Nucleus accumbens (tissue), 56 donors: Measurements from ENCODE around the gene PLA2G7.
"Not testable (repeated sequence)": the region's sequence is repeated elsewhere in the genome, so short reads cannot be mapped to it uniquely, and the experiment has no call there.

Experiments used
- DNase-seq, 56 donors: peaks; one replicate each; lab custom pipeline; 2025; lab: John Stamatoyannopoulos, UW

The PLA2G7 gene

GRCh38 chr6:46749731-46750130 lies 14.6 kb upstream of the PLA2G7 start:
- DNase-seq, result no peak

- DNase-seq, result no peak
Observed at GRCh38 chr6:46748940-46749503, 13.8 kb upstream of the PLA2G7 start.

GRCh38 chr6:46746696-46747095 lies 11.5 kb upstream of the PLA2G7 start, which contains the start of gene ANKRD66:
ANKRD66 (plus strand) TSS chr6:46746933; CDS start chr6:46751949, 5,016 bp downstream.
- no peak for DNase-seq

DNA sequence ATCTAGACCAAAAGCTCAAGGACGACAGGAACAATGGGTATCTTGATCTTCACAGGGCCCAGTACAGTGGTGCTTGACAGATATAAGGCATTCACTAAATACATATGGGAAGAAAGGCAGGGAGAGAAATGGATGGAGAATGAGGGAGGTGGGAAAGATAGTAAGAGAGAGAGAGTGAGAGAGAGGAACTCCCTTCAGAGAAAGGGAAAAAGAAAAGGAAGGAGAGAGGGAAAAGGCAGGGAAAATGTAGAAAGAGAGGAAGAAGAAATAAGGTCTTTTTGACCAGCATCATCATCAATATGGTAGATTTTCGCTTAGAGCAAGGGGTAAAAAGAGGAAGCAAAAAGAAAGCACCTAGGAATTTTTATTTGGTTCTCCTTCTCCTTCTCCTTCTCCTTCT lies 10.8 kb upstream of the PLA2G7 start:
- DNase-seq, result no peak

- not testable (repeated sequence) for DNase-seq
Observed at GRCh38 chr6:46744159-46744725, 9.1 kb upstream of the PLA2G7 start.

DNA sequence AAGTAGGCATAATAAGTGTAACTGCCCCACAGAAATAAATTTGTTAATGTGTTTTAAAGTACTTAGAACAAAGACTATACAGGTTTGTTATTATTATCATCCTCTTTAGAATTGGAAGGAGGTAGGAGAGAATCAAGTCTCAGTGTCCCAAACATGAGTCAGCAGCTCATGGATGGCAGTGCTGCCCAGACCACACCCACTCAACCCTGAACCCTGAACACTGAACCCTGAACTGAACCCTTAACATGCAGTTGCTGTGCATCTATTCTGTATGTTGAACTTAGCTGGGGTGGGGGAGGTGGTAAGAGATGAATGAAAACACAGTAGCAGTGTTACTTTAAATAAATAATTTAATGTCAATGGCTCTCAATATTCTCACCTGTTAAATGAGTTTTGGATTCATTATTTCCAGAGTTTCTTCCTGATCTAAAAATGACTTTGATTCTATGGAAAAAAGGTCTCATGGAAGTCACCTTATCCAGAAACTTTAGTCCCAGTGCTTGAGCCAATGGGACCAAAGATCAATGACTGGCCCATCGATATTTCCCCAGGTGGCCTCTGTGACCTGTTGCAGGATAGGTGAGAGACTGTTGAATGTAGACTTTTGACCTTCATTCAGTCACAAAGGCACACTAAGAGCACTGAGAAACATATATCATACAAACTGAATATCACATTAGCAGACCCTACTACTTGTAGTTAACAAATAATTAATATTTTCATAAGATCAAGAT lies 8.4 kb upstream of the PLA2G7 start:
- no peak for DNase-seq

GRCh38 chr6:46741910-46742309 lies 6.7 kb upstream of the PLA2G7 start:
- no peak for DNase-seq

DNA sequence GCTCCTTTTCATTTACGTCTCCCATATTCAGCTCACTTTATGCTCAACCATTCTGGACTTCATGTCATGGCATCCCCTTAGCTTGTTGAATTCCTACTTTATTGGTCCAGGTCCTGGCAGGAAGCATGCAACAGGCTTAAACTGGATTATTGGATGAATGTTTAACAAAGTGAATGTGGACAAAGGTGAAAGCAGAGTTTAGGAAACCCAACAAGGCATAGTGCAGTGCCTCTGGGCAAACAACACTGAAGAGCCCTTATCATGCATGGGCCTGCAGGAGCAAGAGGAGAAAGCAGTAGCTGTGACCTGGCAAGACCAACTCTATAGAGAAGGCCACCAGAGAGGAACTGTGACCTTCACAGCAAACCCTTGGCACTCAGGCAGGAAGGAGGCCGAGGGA lies 6.3 kb upstream of the PLA2G7 start:
- no peak for DNase-seq

DNA sequence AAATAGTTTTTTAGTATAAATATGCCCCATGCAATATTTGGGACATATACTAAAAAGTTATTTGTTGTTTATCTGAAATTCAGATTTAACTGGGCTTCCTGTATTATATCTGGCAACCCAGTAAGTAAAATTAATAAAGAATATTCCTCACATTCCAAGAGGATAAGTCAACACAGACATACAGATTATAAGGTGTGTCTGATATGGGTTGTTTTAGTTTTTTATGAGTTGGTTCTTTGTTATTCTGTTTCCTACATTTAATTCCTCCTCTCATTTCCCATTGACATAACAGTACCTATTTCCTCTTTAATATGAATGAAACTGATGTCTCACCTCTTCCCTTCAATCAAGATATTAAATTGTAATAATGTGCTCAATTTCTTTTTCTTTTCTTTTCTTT lies 1.7 kb upstream of the PLA2G7 start:
- DNase-seq, result no peak

DNA sequence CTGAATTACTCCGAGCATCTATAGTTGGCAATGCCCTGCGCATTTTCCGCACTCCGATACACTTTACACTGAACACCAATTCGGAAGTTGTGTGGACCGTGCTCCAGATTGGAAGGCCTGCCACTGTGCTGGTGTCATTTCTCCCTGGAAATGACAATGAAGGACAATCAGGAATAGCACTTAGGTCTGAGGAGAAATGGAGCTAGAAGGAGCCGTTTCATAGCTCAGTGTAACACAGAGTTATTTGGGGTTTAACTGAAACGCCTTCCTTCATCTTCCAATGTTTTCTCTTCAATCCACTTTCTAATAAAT lies 501 bp upstream of the PLA2G7 start:
- DNase-seq, result no peak

DNA sequence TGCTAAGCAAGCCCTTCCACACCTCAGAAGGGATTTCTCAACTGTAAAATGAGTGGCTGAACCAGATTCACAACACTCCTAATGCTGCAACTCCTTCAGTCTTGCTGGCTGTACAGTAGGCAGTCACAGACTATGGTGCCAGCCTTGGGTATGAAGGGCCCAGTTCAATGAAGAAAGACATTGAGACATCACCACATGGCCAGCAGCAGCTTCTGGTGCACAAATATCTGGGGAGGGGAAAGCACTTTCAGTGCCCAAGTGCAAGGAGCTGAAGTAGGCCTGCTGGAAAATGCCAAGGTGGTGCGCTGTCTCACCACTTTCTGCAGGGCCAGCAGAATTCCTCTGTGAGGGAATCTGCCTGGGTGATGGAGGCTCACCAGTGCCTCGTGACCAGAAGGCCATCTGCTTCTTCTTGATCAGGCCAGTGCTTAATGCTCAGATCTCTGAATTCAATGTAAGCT lies 1.8 kb downstream of the PLA2G7 start:
- DNase-seq, result no peak

DNA sequence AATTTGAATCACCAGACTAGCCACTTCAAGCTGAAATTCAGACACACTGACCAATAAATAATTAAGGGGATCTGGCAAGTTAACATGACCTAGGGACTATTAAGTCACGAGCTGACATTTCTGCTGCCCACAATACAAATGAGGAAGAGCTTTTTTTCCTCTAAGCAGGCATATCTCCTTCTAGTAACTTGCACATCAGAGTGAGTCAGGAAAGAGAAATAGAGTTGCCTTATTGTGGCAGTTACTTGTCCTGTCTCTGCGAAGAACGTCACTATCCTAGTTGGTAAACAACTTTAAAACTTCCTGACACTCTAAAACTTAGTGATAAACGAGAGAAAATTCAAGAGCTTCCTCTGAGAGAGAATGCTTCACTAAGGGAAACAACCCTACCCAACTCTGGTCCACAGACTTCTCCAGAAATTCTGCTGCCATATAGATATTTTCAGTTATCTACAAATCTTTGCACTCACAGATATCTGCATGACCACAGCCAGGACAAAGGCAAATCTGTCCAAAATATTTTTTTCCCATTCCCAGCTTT lies 4.2 kb downstream of the PLA2G7 start:
- DNase-seq, result no peak

- DNase-seq, result no peak
Observed at GRCh38 chr6:46729787-46730326, 5.3 kb downstream of the PLA2G7 start.

- DNase-seq, result no peak
Observed at GRCh38 chr6:46720401-46720800, 14.8 kb downstream of the PLA2G7 start.

DNA sequence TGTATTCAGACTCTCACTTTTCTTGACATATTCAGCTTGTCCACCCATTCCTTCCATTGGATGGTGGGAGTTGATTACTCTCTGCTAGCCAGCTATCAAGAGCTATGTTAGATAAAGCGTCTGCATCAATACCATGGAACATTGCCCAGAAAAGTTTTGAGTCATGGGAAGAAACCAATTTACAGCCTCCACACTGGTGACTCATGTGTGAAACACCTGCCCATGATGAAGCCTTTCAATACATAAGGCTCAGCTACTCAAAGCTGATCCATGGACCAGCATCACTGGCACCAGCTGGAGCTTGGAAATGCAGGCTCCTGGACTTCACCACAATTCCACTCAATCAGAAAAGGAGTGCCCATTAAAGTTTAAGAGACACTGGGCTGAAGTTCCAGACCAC lies 16.1 kb downstream of the PLA2G7 start:
- peak in 1 of 56 donors; percentile 19 for DNase-seq

DNA sequence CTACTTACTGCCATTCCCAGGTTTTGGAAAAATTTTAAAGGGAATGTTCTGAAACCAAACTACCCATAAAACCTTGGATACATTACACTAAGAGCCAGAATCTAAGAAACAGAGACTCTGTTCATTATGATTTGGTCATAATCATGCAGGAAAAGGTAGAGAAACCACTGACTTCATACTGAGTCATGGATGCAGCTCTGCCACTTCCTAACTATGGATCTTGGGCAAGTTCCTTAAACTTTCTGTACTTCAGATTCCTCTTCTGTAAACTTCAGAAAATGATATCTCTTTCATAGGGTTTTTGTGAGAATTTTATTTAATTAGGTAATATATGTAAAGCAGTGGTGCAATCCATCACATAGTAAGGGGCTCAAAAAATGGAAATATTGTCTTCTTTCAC lies 20.0 kb downstream of the PLA2G7 start:
- DNase-seq, result no peak

DNA sequence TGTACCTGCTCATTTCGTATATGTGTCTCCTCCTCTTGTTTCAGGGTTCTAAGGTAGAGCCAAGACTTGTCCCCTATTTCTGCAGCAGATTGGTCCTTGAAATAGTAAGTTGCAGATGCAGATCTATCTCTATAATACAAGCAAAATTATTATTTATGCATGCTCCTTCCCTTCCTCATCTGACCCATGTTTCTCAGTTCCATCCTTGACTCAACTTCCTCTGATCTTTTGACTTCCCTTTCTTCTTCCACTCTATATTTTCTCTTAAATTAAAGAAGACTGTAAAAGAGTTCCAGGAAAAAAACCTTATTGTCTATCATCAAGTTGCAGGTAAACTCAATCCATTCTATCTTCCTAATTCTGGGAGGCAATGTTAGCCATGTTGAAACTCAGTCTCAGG lies 23.7 kb downstream of the PLA2G7 start:
- no peak for DNase-seq

- no peak for DNase-seq
Observed at GRCh38 chr6:46706464-46706863, 28.7 kb downstream of the PLA2G7 start.

GRCh38 chr6:46704562-46704961 lies 30.6 kb downstream of the PLA2G7 start:
- peak in 2 of 56 donors; percentile 1 to 10 for DNase-seq

DNA sequence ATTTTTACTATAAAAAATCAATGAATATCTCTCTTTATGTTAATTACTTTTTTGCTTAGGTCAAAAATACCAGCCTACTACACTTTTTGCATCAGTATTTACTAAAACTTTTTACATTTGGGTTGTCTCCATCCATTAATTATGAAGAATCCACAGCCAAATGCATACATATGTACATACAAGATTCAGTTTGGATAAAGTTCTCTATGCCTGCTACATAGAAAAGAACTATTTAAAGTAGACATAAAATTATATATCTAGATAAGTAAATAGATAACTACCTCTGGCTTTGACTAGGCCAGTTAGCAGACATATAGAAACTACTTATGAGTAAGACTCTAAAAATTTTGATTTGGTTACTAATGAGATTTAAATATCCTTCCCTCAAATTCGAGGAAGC lies 35.2 kb downstream of the PLA2G7 start:
- no peak for DNase-seq

DNA sequence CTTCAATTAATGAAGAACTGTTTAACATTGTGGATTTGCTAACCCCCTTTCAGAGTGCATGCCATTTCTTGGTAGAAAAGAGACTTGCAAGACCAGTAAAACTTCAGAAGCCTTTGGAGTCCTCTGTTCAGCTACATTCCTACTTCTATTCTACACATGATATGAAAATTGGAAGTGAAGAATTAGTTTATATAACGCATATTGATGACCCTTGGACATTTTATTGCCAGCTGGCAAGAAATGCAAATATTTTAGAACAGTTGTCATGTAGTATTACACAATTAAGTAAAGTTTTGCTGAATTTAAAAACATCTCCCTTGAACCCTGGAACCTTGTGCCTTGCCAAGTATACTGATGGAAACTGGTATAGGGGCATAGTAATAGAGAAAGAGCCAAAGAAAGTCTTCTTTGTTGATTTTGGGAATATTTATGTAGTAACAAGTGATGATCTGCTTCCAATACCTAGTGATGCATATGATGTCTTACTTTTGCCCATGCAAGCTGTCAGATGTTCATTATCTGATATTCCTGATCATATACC lies 44.2 kb downstream of the PLA2G7 start:
- no peak for DNase-seq
